A673 (cell line): Measurements from ENCODE around the gene EGR1. TPM values are rescaled to one million over a fixed set of nuclear protein-coding genes. Genes with fewer than 3 reads are reported as not detected.

Source experiments
- BruUV-seq: library from RNA; stranded (reverse); fragments of 400-500 nt; replicated peaks from 2 replicates; lab custom pipeline; 2021; lab: Mats Ljungman, UMichigan
- CTCF ChIA-PET: fragments of 300-600 bp; sonication (Branson Sonifier 250); formaldehyde crosslinking; loops from one replicate; lab custom pipeline; 2022; ENCODE audit warnings: antibody characterized with exemption; lab: Charles Lee
- POLR2A ChIA-PET: fragments of 300-600 bp; sonication (Branson Sonifier 250); formaldehyde crosslinking; loops from one replicate; lab custom pipeline; 2022; ENCODE audit warnings: antibody characterized with exemption; ENCODE audit not compliant: low non-redundant PET; lab: Charles Lee
- DNase-seq: peaks from one replicate; pipeline ENCODE4 v3.0.0-alpha.2; 2015; ENCODE audit warnings: low spot score
- H3K27ac ChIP-seq: fragments of 200-600 bp; sonication (generic); 2 replicates; pipeline ENCODE4 v1.5.1; 2016; ENCODE audit warnings: mixed run types, low read depth, mild to moderate bottlenecking, mixed read lengths, antibody characterized with exemption, low read length; ENCODE audit not compliant: poor library complexity, severe bottlenecking
- H3K27me3 ChIP-seq: fragments of 200-600 bp; sonication (generic); replicated peaks from 2 replicates; pipeline ENCODE4 v1.6.1; 2017; ENCODE audit warnings: mixed run types, low read depth, mild to moderate bottlenecking, mixed read lengths, antibody characterized with exemption, low read length; ENCODE audit not compliant: insufficient read depth, poor library complexity
- H3K36me3 ChIP-seq: fragments of 200-600 bp; sonication (generic); 2 replicates; pipeline ENCODE4 v1.6.1; 2016; ENCODE audit warnings: mixed run types, mild to moderate bottlenecking, mixed read lengths, antibody characterized with exemption, low read length; ENCODE audit not compliant: insufficient read depth, poor library complexity, severe bottlenecking
- H3K4me1 ChIP-seq: fragments of 200-600 bp; sonication (generic); 2 replicates; pipeline ENCODE4 v1.6.1; 2017; ENCODE audit warnings: mixed run types, mild to moderate bottlenecking, mixed read lengths, antibody characterized with exemption, low read length; ENCODE audit not compliant: insufficient read depth, poor library complexity, severe bottlenecking
- H3K4me3 ChIP-seq: fragments of 200-600 bp; sonication (generic); 2 replicates; pipeline ENCODE4 v1.5.1; 2016; ENCODE audit warnings: low read depth, mixed run types, mild to moderate bottlenecking, mixed read lengths, low read length; ENCODE audit not compliant: poor library complexity, severe bottlenecking
- H3K9me3 ChIP-seq: fragments of 200-600 bp; sonication (generic); 2 replicates; pipeline ENCODE4 v1.6.1; 2016; ENCODE audit warnings: mixed run types, low read depth, mild to moderate bottlenecking, mixed read lengths, antibody characterized with exemption, low read length; ENCODE audit not compliant: poor library complexity, severe bottlenecking
- EZH2 ChIP-seq: fragments of 200-600 bp; sonication (generic); IDR thresholded peaks from 2 replicates; pipeline ENCODE4 v1.6.1; 2017; ENCODE audit warnings: borderline replicate concordance, low read depth, mild to moderate bottlenecking, mixed read lengths, antibody characterized with exemption, low read length; ENCODE audit not compliant: poor library complexity, severe bottlenecking
- intact Hi-C: fragments of 100-400 bp; cut with micrococcal nuclease; formaldehyde crosslinking; loops from one replicate; pipeline ENCODE4 v1.10.0; 2022; ENCODE audit not compliant: unreplicated experiment
- total RNA-seq: library from RNA; stranded (reverse); gene quantifications from 2 replicates; pipeline ENCODE4 v1.2.3, GENCODE V29; 2021
- TF ChIP-seq, protein P1 (sequence below): fragments of 300-800, 200-600 bp; sonication (generic); conservative IDR thresholded peaks from 2 replicates; pipeline ENCODE4 v1.5.1; 2017; ENCODE audit warnings: low read depth, mild to moderate bottlenecking, antibody characterized with exemption, low read length, moderate library complexity, mixed read lengths

EGR1 gene
- total RNA-seq, 1 experiment from 2014 or later: 64.8 TPM

DNA sequence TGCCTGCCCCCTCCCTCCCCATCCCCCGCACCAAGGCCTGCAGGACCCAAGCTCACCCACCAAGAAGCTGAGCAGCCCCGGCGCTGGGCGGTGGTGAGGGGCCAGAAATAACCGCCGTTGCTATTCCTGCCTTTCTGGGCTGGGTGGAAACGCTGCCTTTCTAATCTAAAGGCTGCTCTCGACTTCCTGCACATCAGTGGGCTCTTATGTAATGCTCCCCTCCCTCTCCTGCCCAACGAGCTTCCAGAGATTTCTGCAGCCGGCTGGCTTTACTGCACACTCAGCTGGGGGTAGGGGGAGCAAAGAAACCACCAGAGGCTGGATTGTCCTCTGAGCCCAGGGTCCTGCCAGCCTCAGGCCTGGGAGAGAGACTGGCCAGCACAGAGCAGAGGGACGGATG lies 6.9 kb upstream of the EGR1 start:
- no TSS peak for BruUV-seq

DNA sequence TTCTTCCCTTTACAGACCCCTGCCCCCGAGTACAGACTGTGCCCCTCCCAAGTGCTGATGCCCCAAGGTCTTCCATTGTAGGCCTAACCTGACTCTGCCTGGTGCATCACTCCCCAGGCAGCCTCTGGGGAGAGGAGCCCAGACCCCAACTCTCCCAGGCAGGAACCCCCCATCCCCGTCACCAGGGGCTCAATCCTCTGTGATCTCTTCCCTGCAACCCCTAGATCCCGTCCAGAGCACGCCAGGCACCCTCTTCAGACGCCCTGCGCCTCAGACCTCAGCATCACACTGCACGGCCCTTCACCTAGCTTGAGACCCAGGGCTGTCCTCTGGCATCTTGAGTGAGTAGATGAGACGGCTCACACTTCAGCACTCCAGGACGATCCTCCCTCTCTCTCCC lies 6.4 kb upstream of the EGR1 start:
- H3K9me3 ChIP-seq: no peaks in the 10 kb centered on the region
- no peak overlapping the region for H3K27ac ChIP-seq
- ChIA-PET CTCF (interaction anchor here (0.7 kb wide), 1 partner anchor 45 kb away, joined by 3 read pairs; no protein-coding TSS in a partner anchor), POLR2A (no interaction called here)
- BruUV-seq: no TSS peak
- peaks cover 5% of the 10 kb centered on the region for H3K4me1 ChIP-seq
- intact Hi-C loops: no loop called here
- no peaks in the 10 kb centered on the region for H3K27me3 ChIP-seq
- no peak overlapping the region for H3K4me3 ChIP-seq
- no peaks in the 10 kb centered on the region for H3K36me3 ChIP-seq
- no peak for TF ChIP-seq EZH2
- TF ChIP-seq, protein P1, sequence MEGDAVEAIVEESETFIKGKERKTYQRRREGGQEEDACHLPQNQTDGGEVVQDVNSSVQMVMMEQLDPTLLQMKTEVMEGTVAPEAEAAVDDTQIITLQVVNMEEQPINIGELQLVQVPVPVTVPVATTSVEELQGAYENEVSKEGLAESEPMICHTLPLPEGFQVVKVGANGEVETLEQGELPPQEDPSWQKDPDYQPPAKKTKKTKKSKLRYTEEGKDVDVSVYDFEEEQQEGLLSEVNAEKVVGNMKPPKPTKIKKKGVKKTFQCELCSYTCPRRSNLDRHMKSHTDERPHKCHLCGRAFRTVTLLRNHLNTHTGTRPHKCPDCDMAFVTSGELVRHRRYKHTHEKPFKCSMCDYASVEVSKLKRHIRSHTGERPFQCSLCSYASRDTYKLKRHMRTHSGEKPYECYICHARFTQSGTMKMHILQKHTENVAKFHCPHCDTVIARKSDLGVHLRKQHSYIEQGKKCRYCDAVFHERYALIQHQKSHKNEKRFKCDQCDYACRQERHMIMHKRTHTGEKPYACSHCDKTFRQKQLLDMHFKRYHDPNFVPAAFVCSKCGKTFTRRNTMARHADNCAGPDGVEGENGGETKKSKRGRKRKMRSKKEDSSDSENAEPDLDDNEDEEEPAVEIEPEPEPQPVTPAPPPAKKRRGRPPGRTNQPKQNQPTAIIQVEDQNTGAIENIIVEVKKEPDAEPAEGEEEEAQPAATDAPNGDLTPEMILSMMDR: no peak
- DNase-seq: no peak

More for the DNA sequence above, 6.9 kb upstream of the EGR1 start:
- H3K4me1 ChIP-seq: peaks cover 2% of the 10 kb centered on the region
- H3K36me3 ChIP-seq: no peaks in the 10 kb centered on the region
- no peaks in the 10 kb centered on the region for H3K27me3 ChIP-seq
- CTCF ChIA-PET: interaction anchor here (0.7 to 1.1 kb wide), 2 partner anchors 8 to 46 kb away, joined by 3 read pairs; no protein-coding TSS in a partner anchor
- H3K27ac ChIP-seq: no peak overlapping the region
- DNase-seq: no peak
- POLR2A ChIA-PET: no interaction called here
- intact Hi-C loops: no loop called here
- TF ChIP-seq, protein P1: no peak
- TF ChIP-seq EZH2: no peak
- no peak overlapping the region for H3K4me3 ChIP-seq
- no peaks in the 10 kb centered on the region for H3K9me3 ChIP-seq

DNA sequence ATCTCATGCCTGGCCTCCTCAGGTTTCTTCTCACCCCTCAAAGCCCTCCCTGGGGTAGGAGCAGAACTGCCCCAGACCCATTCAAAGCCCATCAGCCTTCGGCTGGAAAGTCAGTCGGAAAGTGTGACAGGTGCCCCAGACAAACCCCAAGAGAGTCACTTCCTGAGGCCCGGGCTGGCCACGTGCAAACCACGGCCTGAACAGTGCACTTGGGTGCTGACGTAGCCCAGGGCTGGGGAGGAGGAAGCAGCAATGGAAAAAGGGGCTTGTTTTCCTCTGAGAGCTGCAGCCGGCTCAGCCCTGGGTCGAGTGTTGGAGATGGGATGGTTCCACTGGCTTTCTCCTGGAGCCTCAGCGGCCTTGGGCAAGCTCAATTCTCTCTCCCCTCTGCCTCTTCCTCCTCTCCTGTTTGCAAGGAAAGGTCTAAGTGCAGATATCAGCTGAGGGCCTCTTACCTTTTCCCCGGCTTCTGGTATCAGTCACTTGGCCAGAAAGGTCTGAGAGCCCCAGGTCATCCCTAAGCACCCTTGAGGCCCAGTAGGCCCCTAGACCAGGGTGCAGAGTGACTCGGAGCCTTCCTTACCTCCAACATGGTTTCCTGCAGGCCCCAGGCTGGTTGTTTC lies 5.9 kb upstream of the EGR1 start:
- H3K4me1 ChIP-seq: peaks cover 5% of the 10 kb centered on the region
- H3K4me3 ChIP-seq: no peak overlapping the region
- no TSS peak for BruUV-seq
- no peaks in the 10 kb centered on the region for H3K9me3 ChIP-seq
- no peak for DNase-seq
- H3K27me3 ChIP-seq: no peaks in the 10 kb centered on the region
- no peaks in the 10 kb centered on the region for H3K36me3 ChIP-seq
- TF ChIP-seq, protein P1: no peak
- TF ChIP-seq EZH2: no peak
- intact Hi-C loops: no loop called here
- ChIA-PET POLR2A (no interaction called here), CTCF (no interaction called here)
- no peak overlapping the region for H3K27ac ChIP-seq
